Breast epithelium (tissue), 3 donors: ENCODE measurements around the gene SOX15.

ENCODE experiments used
- POLR2AphosphoS5 ChIP-seq, 3 donors: sonication (generic); formaldehyde crosslinking; IDR thresholded peaks; one replicate each; pipeline ENCODE4 v1.6.1; 2017; ENCODE audit warnings: antibody characterized with exemption in 3 of 3
- TF ChIP-seq, protein P1 (sequence below), 3 donors: fragments of 450-650 bp; IDR thresholded peaks; one replicate each; pipeline ENCODE4 v1.5.1; 2016 to 2017; ENCODE audit warnings: antibody characterized with exemption in 3 of 3, mild to moderate bottlenecking in 3 of 3, moderate library complexity in 3 of 3

DNA sequence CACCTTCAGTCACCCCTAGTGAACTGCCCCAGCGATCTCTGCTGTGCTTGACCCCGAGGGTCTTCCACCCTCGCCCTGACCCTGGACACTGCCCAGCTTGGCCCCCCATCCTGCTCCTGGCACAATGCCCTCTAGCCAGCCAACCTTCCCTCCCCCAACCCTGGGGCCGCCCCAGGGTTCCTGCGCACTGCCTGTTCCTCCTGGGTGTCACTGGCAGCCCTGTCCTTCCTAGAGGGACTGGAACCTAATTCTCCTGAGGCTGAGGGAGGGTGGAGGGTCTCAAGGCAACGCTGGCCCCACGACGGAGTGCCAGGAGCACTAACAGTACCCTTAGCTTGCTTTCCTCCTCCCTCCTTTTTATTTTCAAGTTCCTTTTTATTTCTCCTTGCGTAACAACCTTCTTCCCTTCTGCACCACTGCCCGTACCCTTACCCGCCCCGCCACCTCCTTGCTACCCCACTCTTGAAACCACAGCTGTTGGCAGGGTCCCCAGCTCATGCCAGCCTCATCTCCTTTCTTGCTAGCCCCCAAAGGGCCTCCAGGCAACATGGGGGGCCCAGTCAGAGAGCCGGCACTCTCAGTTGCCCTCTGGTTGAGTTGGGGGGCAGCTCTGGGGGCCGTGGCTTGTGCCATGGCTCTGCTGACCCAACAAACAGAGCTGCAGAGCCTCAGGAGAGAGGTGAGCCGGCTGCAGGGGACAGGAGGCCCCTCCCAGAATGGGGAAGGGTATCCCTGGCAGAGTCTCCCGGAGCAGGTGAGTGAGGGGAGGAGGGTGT, 31.2 kb downstream of the SOX15 start, which contains the start of gene TNFSF13:
- TF ChIP-seq, protein P1, sequence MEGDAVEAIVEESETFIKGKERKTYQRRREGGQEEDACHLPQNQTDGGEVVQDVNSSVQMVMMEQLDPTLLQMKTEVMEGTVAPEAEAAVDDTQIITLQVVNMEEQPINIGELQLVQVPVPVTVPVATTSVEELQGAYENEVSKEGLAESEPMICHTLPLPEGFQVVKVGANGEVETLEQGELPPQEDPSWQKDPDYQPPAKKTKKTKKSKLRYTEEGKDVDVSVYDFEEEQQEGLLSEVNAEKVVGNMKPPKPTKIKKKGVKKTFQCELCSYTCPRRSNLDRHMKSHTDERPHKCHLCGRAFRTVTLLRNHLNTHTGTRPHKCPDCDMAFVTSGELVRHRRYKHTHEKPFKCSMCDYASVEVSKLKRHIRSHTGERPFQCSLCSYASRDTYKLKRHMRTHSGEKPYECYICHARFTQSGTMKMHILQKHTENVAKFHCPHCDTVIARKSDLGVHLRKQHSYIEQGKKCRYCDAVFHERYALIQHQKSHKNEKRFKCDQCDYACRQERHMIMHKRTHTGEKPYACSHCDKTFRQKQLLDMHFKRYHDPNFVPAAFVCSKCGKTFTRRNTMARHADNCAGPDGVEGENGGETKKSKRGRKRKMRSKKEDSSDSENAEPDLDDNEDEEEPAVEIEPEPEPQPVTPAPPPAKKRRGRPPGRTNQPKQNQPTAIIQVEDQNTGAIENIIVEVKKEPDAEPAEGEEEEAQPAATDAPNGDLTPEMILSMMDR (IDR thresholded peaks at IDR 0.05) = no peak
- TF ChIP-seq POLR2AphosphoS5 (IDR thresholded peaks at IDR 0.05) = no peak
